SU-DHL-6 (cell line): Measurements from ENCODE around the gene C16orf87.

Experiments used
- EZH2phosphoT487 ChIP-seq: fragments of 200-600 bp; sonication (generic), shearing (Covaris generic); conservative IDR thresholded peaks from 2 replicates; pipeline ENCODE4 v1.6.1; 2018; ENCODE audit warnings: mild to moderate bottlenecking, antibody characterized with exemption, low read length, moderate library complexity, mixed read lengths
- TF ChIP-seq, protein P1 (sequence below): fragments of 200-600 bp; sonication (generic); IDR thresholded peaks from one replicate; pipeline ENCODE4 v1.5.1; 2017; ENCODE audit warnings: antibody characterized with exemption, mild to moderate bottlenecking, low read length, moderate library complexity; ENCODE audit not compliant: insufficient read depth, poor library complexity, severe bottlenecking

- TF ChIP-seq, protein P1, sequence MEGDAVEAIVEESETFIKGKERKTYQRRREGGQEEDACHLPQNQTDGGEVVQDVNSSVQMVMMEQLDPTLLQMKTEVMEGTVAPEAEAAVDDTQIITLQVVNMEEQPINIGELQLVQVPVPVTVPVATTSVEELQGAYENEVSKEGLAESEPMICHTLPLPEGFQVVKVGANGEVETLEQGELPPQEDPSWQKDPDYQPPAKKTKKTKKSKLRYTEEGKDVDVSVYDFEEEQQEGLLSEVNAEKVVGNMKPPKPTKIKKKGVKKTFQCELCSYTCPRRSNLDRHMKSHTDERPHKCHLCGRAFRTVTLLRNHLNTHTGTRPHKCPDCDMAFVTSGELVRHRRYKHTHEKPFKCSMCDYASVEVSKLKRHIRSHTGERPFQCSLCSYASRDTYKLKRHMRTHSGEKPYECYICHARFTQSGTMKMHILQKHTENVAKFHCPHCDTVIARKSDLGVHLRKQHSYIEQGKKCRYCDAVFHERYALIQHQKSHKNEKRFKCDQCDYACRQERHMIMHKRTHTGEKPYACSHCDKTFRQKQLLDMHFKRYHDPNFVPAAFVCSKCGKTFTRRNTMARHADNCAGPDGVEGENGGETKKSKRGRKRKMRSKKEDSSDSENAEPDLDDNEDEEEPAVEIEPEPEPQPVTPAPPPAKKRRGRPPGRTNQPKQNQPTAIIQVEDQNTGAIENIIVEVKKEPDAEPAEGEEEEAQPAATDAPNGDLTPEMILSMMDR: no peak
- no peak for TF ChIP-seq EZH2phosphoT487
Measured at GRCh38 chr16:46774743-46775177, 56.2 kb downstream of the C16orf87 start.
